ENCODE results near the gene MYL6.

The MYL6 gene

DNA sequence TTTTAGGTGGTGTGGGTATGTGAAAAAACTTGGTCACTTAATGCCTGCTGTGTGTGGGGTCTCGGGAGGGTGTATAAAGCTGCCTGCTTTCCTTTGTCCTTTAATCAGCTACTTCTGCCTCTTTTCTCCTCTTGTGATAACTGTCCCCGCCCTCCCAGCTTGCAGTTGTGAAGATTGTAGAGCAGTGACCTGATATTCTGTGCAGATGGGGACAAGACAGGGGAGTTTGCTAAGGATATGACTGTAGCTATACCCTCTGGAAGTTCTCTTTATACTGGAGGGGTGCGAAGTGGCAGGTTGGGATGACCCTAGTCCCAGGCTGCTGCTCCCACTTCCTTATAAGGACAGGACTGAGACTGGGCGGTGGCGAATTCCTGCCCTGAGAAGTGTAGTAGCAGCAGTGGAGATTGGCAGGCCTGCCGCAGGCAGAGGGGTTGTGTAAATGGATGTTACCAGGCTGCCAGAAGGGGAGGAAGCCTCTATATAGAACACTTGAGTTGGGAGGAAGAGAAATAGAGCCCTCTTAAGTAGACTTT is 835 bp downstream of the MYL6 start:
- Histone ChIP-seq H2BK15ac (ENCODE audit: low read length) (no peak overlapping the region), H2AK5ac (ENCODE audit: low read depth, low read length) (no peak overlapping the region), H2BK120ac (ENCODE audit: low read depth, low read length) (no peak overlapping the region), H3K9me3 (replicated peaks in 1 of 2; ENCODE audit: control insufficient read depth in 2 of 2, insufficient read depth in 1 of 2, low read depth in 1 of 2, low read length in 2 of 2) (no peaks in the 10 kb centered on the region), H3K36me3 (replicated peaks in 1 of 2; ENCODE audit: control insufficient read depth in 2 of 2, insufficient read depth in 2 of 2, low read length in 2 of 2) (peaks cover 41 to 65% of the 10 kb centered on the region in 2 donors), H3K4me1 (ENCODE audit: control insufficient read depth in 2 of 2, insufficient read depth in 1 of 2, low read depth in 1 of 2, low read length in 2 of 2) (peaks cover 27 to 40% of the 10 kb centered on the region in 2 donors), H3K4ac (ENCODE audit: low read length) (no peak overlapping the region), H3K27me3 (ENCODE audit: control insufficient read depth in 3 of 3, insufficient read depth in 3 of 3, low read depth in 1 of 3, low read length in 3 of 3) (no peaks in the 10 kb centered on the region), H3K14ac (ENCODE audit: low read length) (no peak overlapping the region), H3K18ac (ENCODE audit: low read length) (no peak overlapping the region), H3K79me1 (ENCODE audit: low read depth, low read length) (no peaks in the 10 kb centered on the region), H2AFZ (ENCODE audit: low read length) (no peak overlapping the region), H3K9ac (ENCODE audit: low read depth, low read length, poor library complexity) (no peak overlapping the region), H2BK5ac (ENCODE audit: low read length) (no peak overlapping the region), H4K91ac (ENCODE audit: low read depth, low read length, poor library complexity) (no peak overlapping the region), H4K8ac (ENCODE audit: low read depth, low read length) (no peak overlapping the region), H3K4me3 (ENCODE audit: low read length in 2 of 2) (peak overlapping the region; percentile 85 to 91), H3K23ac (ENCODE audit: low read depth, low read length, poor library complexity) (no peak overlapping the region), H3K4me2 (ENCODE audit: insufficient read depth, low read length, poor library complexity, severe bottlenecking) (peak overlapping the region; percentile 53), H2BK12ac (ENCODE audit: low read length) (no peak overlapping the region), H3K27ac (replicated peaks; ENCODE audit: low read length) (peak overlapping the region; percentile 68)
- peak; percentile 46 for DNase-seq (ENCODE audit: low spot score)
- no CpG with 5 or more reads among the region's 6 CpGs for whole genome bisulfite sequencing, 2 donors (ENCODE audit: extremely low coverage in 2 of 2, insufficient read length in 2 of 2, insufficient replicate concordance in 1 of 2)

DNA sequence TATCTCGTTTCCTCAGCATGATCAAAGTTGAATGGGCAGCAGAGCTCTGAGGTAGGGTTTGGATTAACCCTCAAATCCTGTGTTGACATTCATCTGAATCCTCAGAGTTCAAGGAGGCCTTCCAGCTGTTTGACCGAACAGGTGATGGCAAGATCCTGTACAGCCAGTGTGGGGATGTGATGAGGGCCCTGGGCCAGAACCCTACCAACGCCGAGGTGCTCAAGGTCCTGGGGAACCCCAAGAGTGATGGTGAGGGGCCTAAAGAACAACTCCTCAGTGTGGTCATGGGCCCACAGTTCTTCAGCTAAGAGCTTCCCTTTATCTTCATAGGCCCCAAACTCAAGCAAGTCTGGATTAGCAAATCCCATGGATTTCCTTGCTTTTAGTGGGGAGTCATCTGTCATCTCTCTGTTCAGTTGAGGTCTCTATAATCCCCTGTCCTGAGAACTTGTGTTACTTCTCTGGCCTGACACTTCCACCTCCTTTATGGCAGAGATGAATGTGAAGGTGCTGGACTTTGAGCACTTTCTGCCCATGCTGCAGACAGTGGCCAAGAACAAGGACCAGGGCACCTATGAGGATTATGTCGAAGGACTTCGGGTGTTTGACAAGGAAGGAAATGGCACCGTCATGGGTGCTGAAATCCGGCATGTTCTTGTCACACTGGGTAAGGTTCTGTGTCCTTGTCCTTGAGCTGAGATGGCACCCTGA is 1.5 kb downstream of the MYL6 start:
- H3K14ac ChIP-seq (ENCODE audit: low read length): no peak overlapping the region
- H3K4me1 ChIP-seq (ENCODE audit: control insufficient read depth in 2 of 2, insufficient read depth in 1 of 2, low read depth in 1 of 2, low read length in 2 of 2): peaks cover 27 to 40% of the 10 kb centered on the region in 2 donors
- H2BK5ac ChIP-seq (ENCODE audit: low read length): no peak overlapping the region
- H3K9ac ChIP-seq (ENCODE audit: low read depth, low read length, poor library complexity): peak overlapping the region; percentile 5
- no peaks in the 10 kb centered on the region for H3K9me3 ChIP-seq (replicated peaks in 1 of 2; ENCODE audit: control insufficient read depth in 2 of 2, insufficient read depth in 1 of 2, low read depth in 1 of 2, low read length in 2 of 2)
- no peak overlapping the region for H3K4ac ChIP-seq (ENCODE audit: low read length)
- no peak for DNase-seq (ENCODE audit: low spot score)
- H3K79me1 ChIP-seq (ENCODE audit: low read depth, low read length): no peaks in the 10 kb centered on the region
- H3K23ac ChIP-seq (ENCODE audit: low read depth, low read length, poor library complexity): no peak overlapping the region
- H2BK120ac ChIP-seq (ENCODE audit: low read depth, low read length): no peak overlapping the region
- peaks cover 42 to 70% of the 10 kb centered on the region in 2 donors for H3K36me3 ChIP-seq (replicated peaks in 1 of 2; ENCODE audit: control insufficient read depth in 2 of 2, insufficient read depth in 2 of 2, low read length in 2 of 2)
- no peak overlapping the region for H3K18ac ChIP-seq (ENCODE audit: low read length)
- H2AFZ ChIP-seq (ENCODE audit: low read length): no peak overlapping the region
- H3K4me3 ChIP-seq (ENCODE audit: low read length in 2 of 2): peak overlapping the region; percentile 85 to 91
- peak overlapping the region; percentile 53 for H3K4me2 ChIP-seq (ENCODE audit: insufficient read depth, low read length, poor library complexity, severe bottlenecking)
- no peak overlapping the region for H4K91ac ChIP-seq (ENCODE audit: low read depth, low read length, poor library complexity)
- H2BK15ac ChIP-seq (ENCODE audit: low read length): no peak overlapping the region
- no peak overlapping the region for H4K8ac ChIP-seq (ENCODE audit: low read depth, low read length)
- no peaks in the 10 kb centered on the region for H3K27me3 ChIP-seq (ENCODE audit: control insufficient read depth in 3 of 3, insufficient read depth in 3 of 3, low read depth in 1 of 3, low read length in 3 of 3)
- WGBS, 2 donors (ENCODE audit: extremely low coverage in 2 of 2, insufficient read length in 2 of 2, insufficient replicate concordance in 1 of 2): no CpG with 5 or more reads among the region's 8 CpGs
- H3K27ac ChIP-seq (replicated peaks; ENCODE audit: low read length): peak overlapping the region; percentile 1
- H2BK12ac ChIP-seq (ENCODE audit: low read length): no peak overlapping the region
- H2AK5ac ChIP-seq (ENCODE audit: low read depth, low read length): no peak overlapping the region

DNA sequence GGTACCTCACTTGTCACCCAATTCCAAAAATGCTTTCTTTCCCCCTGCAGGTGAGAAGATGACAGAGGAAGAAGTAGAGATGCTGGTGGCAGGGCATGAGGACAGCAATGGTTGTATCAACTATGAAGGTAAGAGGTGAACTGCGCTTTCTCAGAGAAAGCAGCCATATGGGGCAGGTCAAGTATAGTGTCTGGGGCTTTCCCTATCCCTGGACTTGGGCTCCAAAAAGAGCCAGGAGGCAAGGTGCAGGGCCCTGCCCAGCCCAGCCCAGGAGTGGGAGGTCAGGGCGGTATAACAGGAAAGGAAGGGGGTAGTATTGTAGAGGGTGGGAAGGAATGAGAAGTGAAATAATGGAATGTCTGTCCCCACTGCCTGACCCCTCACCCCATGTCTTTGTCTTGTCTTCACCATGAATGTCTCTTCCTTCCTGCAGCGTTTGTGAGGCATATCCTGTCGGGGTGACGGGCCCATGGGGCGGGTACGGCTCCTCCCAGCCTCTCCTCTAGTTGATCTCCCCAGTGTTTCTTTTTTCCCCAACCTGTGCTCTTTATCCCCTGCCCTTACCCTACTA is 2.1 kb downstream of the MYL6 start:
- peaks cover 38 to 70% of the 10 kb centered on the region in 2 donors for H3K36me3 ChIP-seq (replicated peaks in 1 of 2; ENCODE audit: control insufficient read depth in 2 of 2, insufficient read depth in 2 of 2, low read length in 2 of 2)
- peak overlapping the region; percentile 2 to 85 for H3K4me3 ChIP-seq (ENCODE audit: low read length in 2 of 2)
- H4K8ac ChIP-seq (ENCODE audit: low read depth, low read length): no peak overlapping the region
- no peaks in the 10 kb centered on the region for H3K79me1 ChIP-seq (ENCODE audit: low read depth, low read length)
- H2AFZ ChIP-seq (ENCODE audit: low read length): no peak overlapping the region
- peak overlapping the region; percentile 41 for H3K4me2 ChIP-seq (ENCODE audit: insufficient read depth, low read length, poor library complexity, severe bottlenecking)
- no peak overlapping the region for H3K23ac ChIP-seq (ENCODE audit: low read depth, low read length, poor library complexity)
- no peaks in the 10 kb centered on the region for H3K27me3 ChIP-seq (ENCODE audit: control insufficient read depth in 3 of 3, insufficient read depth in 3 of 3, low read depth in 1 of 3, low read length in 3 of 3)
- peak overlapping the region; percentile 20 for H3K27ac ChIP-seq (replicated peaks; ENCODE audit: low read length)
- no peak overlapping the region for H3K14ac ChIP-seq (ENCODE audit: low read length)
- H3K4ac ChIP-seq (ENCODE audit: low read length): no peak overlapping the region
- H2BK5ac ChIP-seq (ENCODE audit: low read length): no peak overlapping the region
- H3K9ac ChIP-seq (ENCODE audit: low read depth, low read length, poor library complexity): no peak overlapping the region
- no peak overlapping the region for H2BK15ac ChIP-seq (ENCODE audit: low read length)
- H3K9me3 ChIP-seq (replicated peaks in 1 of 2; ENCODE audit: control insufficient read depth in 2 of 2, insufficient read depth in 1 of 2, low read depth in 1 of 2, low read length in 2 of 2): no peaks in the 10 kb centered on the region
- no peak overlapping the region for H2BK120ac ChIP-seq (ENCODE audit: low read depth, low read length)
- no CpG with 5 or more reads among the region's 7 CpGs for WGBS, 2 donors (ENCODE audit: extremely low coverage in 2 of 2, insufficient read length in 2 of 2, insufficient replicate concordance in 1 of 2)
- H3K18ac ChIP-seq (ENCODE audit: low read length): no peak overlapping the region
- no peak overlapping the region for H2AK5ac ChIP-seq (ENCODE audit: low read depth, low read length)
- no peak overlapping the region for H2BK12ac ChIP-seq (ENCODE audit: low read length)
- peaks cover 27 to 40% of the 10 kb centered on the region in 2 donors for H3K4me1 ChIP-seq (ENCODE audit: control insufficient read depth in 2 of 2, insufficient read depth in 1 of 2, low read depth in 1 of 2, low read length in 2 of 2)
- H4K91ac ChIP-seq (ENCODE audit: low read depth, low read length, poor library complexity): no peak overlapping the region
- no peak for DNase-seq (ENCODE audit: low spot score)

Data from neuronal stem cell (in vitro differentiated cells).